HCT116 (cell line): ENCODE data around the gene METTL25B.

Experiments used
- EZH2 ChIP-seq: fragments of 200-600 bp; sonication (generic); IDR thresholded peaks from 2 replicates; pipeline ENCODE4 v1.6.1; 2017; ENCODE audit warnings: antibody characterized with exemption, mixed run types
- JUND ChIP-seq: IDR thresholded peaks from 2 replicates; pipeline ENCODE4 v1.6.1; 2012
- SIN3A ChIP-seq: IDR thresholded peaks from 2 replicates; pipeline ENCODE4 v1.6.1; 2012; ENCODE audit warnings: low read depth
- SP1 ChIP-seq: IDR thresholded peaks from 2 replicates; pipeline ENCODE4 v1.6.1; 2012; ENCODE audit warnings: low read depth
- TF ChIP-seq, protein P1 (sequence below), 3 experiments: fragments of 200-600 bp in 1 of 3; sonication (generic) in 1 of 3; IDR thresholded peaks in 2 of 3; conservative IDR thresholded peaks in 1 of 3; 2 replicates each; pipeline ENCODE4 v1.5.1; 2012 to 2017; ENCODE audit warnings: low read depth in 2 of 3, low read length in 2 of 3, antibody characterized with exemption in 1 of 3, borderline replicate concordance in 1 of 3, control low read depth in 1 of 3, mild to moderate bottlenecking in 1 of 3, mixed read lengths in 1 of 3, mixed run types in 1 of 3, moderate library complexity in 1 of 3; ENCODE audit not compliant: insufficient read depth in 1 of 3
- TF ChIP-seq, protein P2 (sequence below): IDR thresholded peaks from 2 replicates; pipeline ENCODE4 v1.6.1; 2012

GRCh38 chr1:156690675-156691036 is 37.6 kb upstream of the METTL25B start:
- TF ChIP-seq JUND (no peak), SIN3A (no peak), SP1 (no peak), EZH2 (no peak)
- TF ChIP-seq, protein P1, sequence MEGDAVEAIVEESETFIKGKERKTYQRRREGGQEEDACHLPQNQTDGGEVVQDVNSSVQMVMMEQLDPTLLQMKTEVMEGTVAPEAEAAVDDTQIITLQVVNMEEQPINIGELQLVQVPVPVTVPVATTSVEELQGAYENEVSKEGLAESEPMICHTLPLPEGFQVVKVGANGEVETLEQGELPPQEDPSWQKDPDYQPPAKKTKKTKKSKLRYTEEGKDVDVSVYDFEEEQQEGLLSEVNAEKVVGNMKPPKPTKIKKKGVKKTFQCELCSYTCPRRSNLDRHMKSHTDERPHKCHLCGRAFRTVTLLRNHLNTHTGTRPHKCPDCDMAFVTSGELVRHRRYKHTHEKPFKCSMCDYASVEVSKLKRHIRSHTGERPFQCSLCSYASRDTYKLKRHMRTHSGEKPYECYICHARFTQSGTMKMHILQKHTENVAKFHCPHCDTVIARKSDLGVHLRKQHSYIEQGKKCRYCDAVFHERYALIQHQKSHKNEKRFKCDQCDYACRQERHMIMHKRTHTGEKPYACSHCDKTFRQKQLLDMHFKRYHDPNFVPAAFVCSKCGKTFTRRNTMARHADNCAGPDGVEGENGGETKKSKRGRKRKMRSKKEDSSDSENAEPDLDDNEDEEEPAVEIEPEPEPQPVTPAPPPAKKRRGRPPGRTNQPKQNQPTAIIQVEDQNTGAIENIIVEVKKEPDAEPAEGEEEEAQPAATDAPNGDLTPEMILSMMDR (IDR thresholded peaks at IDR 0.05 in 2 of 3, conservative IDR thresholded peaks at IDR 0.05 in 1 of 3; ENCODE audit: borderline replicate concordance in 1 of 3, insufficient read depth in 1 of 3, low read depth in 2 of 3, low read length in 2 of 3): no peak
- TF ChIP-seq, protein P2, sequence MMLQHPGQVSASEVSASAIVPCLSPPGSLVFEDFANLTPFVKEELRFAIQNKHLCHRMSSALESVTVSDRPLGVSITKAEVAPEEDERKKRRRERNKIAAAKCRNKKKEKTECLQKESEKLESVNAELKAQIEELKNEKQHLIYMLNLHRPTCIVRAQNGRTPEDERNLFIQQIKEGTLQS: no peak
